T-helper 2 cell treated with Interferon-gamma antibody and Interleukin-4, amounts not matched to agents 5 μg/mL and 100 μg/mL, for 36 hours (primary cell): ENCODE data around the gene CMYA5.

Source experiments
- DNase-seq: peaks from one replicate; pipeline ENCODE4 v3.0.0; 2021; ENCODE audit warnings: low spot score
- H3K27ac Mint-ChIP-seq: one replicate; pipeline ENCODE4 v1.8.0; 2021; ENCODE audit warnings: mild to moderate bottlenecking, mixed read lengths
- H3K27me3 Mint-ChIP-seq: one replicate; pipeline ENCODE4 v1.8.0; 2021; ENCODE audit warnings: low read depth, mixed read lengths
- H3K36me3 Mint-ChIP-seq: one replicate; pipeline ENCODE4 v1.8.0; 2021; ENCODE audit warnings: low read depth, mixed read lengths
- H3K4me1 Mint-ChIP-seq: one replicate; pipeline ENCODE4 v1.8.0; 2021; ENCODE audit warnings: low read depth, mixed read lengths
- H3K4me3 Mint-ChIP-seq: one replicate; pipeline ENCODE4 v1.8.0; 2022; ENCODE audit warnings: mild to moderate bottlenecking, moderate library complexity, mixed read lengths
- H3K9me3 Mint-ChIP-seq: one replicate; pipeline ENCODE4 v1.8.0; 2021; ENCODE audit warnings: mixed read lengths

Gene CMYA5

GRCh38 chr5:79847561-79847960 lies 157.9 kb downstream of the CMYA5 start:
- Mint-ChIP-seq H3K4me1 (peaks cover 12% of the 10 kb centered on the region), H3K27me3 (peaks cover 5% of the 10 kb centered on the region), H3K4me3 (no peak overlapping the region), H3K36me3 (no peaks in the 10 kb centered on the region), H3K27ac (no peak overlapping the region), H3K9me3 (no peaks in the 10 kb centered on the region)
- DNase-seq: no peak

DNA sequence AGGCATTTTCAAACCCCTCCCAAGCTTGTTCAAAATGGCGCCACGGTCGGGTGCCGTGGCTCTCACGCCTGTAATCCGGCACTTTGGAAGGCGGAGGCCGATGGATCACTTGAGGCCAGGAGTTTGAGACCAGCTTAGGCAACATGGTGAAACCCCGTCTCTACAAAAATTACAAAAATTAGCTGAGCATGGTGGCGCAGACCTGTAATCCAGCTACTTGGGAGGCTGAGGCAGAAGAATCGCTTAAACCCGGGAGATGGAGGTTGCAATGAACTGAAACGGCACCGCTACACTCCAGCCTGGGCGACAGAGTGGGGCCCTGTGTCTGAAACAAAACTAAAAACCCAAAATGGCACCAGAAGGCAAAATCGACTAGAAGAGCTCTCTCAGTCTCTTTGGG lies 159.4 kb downstream of the CMYA5 start:
- Mint-ChIP-seq H3K4me1 (peaks cover 12% of the 10 kb centered on the region), H3K36me3 (no peaks in the 10 kb centered on the region), H3K9me3 (no peaks in the 10 kb centered on the region), H3K27ac (no peak overlapping the region), H3K27me3 (peaks cover 5% of the 10 kb centered on the region), H3K4me3 (no peak overlapping the region)
- no peak for DNase-seq
